IMR-90 (cell line): ENCODE results near the gene TRIO. TPM values are rescaled to one million over a fixed set of nuclear protein-coding genes. Genes with fewer than 3 reads are reported as not detected.

ENCODE experiments used
- ATAC-seq: fragments of 200-7000 bp; cut with Tn5 transposase; 2 replicates; pipeline ENCODE4 v1.9.1; 2020; ENCODE audit warnings: low read depth, mild to moderate bottlenecking, moderate library complexity
- BruUV-seq: library from RNA; stranded (reverse); fragments of 400-500 nt; replicated peaks from 2 replicates; lab custom pipeline; 2021; lab: Mats Ljungman, UMichigan
- CTCF ChIA-PET: fragments of 300-600 bp; formaldehyde crosslinking; extraction: SDS; loops from one replicate; lab custom pipeline; 2021; ENCODE audit warnings: antibody characterized with exemption; lab: Yijun Ruan, JAX
- POLR2A ChIA-PET: fragments of 300-600 bp; sonication (Branson Sonifier 250); formaldehyde crosslinking; loops from one replicate; lab custom pipeline; 2022; ENCODE audit warnings: antibody characterized with exemption; ENCODE audit not compliant: unreplicated experiment; lab: Charles Lee
- DNase-seq: peaks from one replicate; pipeline ENCODE4 v3.0.0; 2013
- H2AFZ ChIP-seq: replicated peaks from 2 replicates; pipeline ENCODE3; 2013; ENCODE audit warnings: low read length, mild to moderate bottlenecking; ENCODE audit not compliant: poor library complexity
- H2AK5ac ChIP-seq: 2 replicates; pipeline ENCODE4 v1.6.1; 2013; ENCODE audit warnings: low read depth, low read length, inconsistent platforms
- H2AK9ac ChIP-seq: replicated peaks from 2 replicates; pipeline ENCODE3; 2013; ENCODE audit warnings: mild to moderate bottlenecking, low read depth, low read length, moderate library complexity; ENCODE audit not compliant: poor library complexity
- H2BK120ac ChIP-seq: 2 replicates; pipeline ENCODE4 v1.6.1; 2013; ENCODE audit warnings: low read depth, low read length, inconsistent platforms
- H2BK15ac ChIP-seq: 3 replicates; pipeline ENCODE4 v1.6.1; 2013; ENCODE audit warnings: low read depth, low read length, inconsistent platforms
- H2BK20ac ChIP-seq: 2 replicates; pipeline ENCODE4 v1.6.1; 2013; ENCODE audit warnings: low read depth, mild to moderate bottlenecking, inconsistent platforms, low read length, moderate library complexity
- H2BK5ac ChIP-seq: 2 replicates; pipeline ENCODE4 v1.6.1; 2013; ENCODE audit warnings: mild to moderate bottlenecking, low read depth, low read length, inconsistent platforms; ENCODE audit not compliant: poor library complexity, severe bottlenecking
- H3K14ac ChIP-seq: replicated peaks from 2 replicates; pipeline ENCODE4 v1.6.1; 2013; ENCODE audit warnings: low read depth, low read length, inconsistent platforms
- H3K18ac ChIP-seq: 2 replicates; pipeline ENCODE4 v1.6.1; 2013; ENCODE audit warnings: low read depth, low read length, control low read depth
- H3K23ac ChIP-seq: 2 replicates; pipeline ENCODE4 v1.6.1; 2013; ENCODE audit warnings: low read depth, low read length, inconsistent platforms
- H3K27ac ChIP-seq: 2 replicates; pipeline ENCODE4 v1.5.1; 2013; ENCODE audit warnings: mild to moderate bottlenecking, control low read depth, low read length; ENCODE audit not compliant: insufficient read depth
- H3K27me3 ChIP-seq: 2 replicates; pipeline ENCODE4 v1.6.1; 2013; ENCODE audit warnings: low read length; ENCODE audit not compliant: control insufficient read depth, insufficient read depth
- H3K36me3 ChIP-seq: 2 replicates; pipeline ENCODE4 v1.6.1; 2013; ENCODE audit warnings: low read length, mixed read lengths; ENCODE audit not compliant: control insufficient read depth, insufficient read depth
- H3K4ac ChIP-seq: 2 replicates; pipeline ENCODE4 v1.6.1; 2013; ENCODE audit warnings: low read depth, low read length, inconsistent platforms
- H3K4me1 ChIP-seq: 2 replicates; pipeline ENCODE4 v1.6.1; 2013; ENCODE audit warnings: low read length, mixed read lengths; ENCODE audit not compliant: control insufficient read depth, insufficient read depth
- H3K4me2 ChIP-seq: 2 replicates; pipeline ENCODE4 v1.6.1; 2013; ENCODE audit warnings: low read depth, mild to moderate bottlenecking, control low read depth, low read length, moderate library complexity
- H3K4me3 ChIP-seq: 2 replicates; pipeline ENCODE4 v1.5.1; 2013; ENCODE audit warnings: low read depth, mild to moderate bottlenecking, control low read depth, low read length, moderate library complexity; ENCODE audit not compliant: insufficient read depth
- H3K56ac ChIP-seq: 2 replicates; pipeline ENCODE4 v1.6.1; 2013; ENCODE audit warnings: low read length, inconsistent platforms; ENCODE audit not compliant: insufficient read depth; ENCODE audit errors: extremely low read depth
- H3K79me1 ChIP-seq, 2 experiments: 2 replicates each; pipeline ENCODE4 v1.6.1; 2013; ENCODE audit warnings: low read length in 2 of 2, inconsistent platforms in 1 of 2, low read depth in 1 of 2
- H3K9ac ChIP-seq: 2 replicates; pipeline ENCODE4 v1.6.1; 2013; ENCODE audit warnings: low read depth, low read length, control low read depth
- H3K9me1 ChIP-seq: 2 replicates; pipeline ENCODE4 v1.6.1; 2013; ENCODE audit warnings: low read length, inconsistent platforms; ENCODE audit not compliant: insufficient read depth
- H3K9me3 ChIP-seq: 2 replicates; pipeline ENCODE4 v1.6.1; 2013; ENCODE audit warnings: low read length; ENCODE audit not compliant: control insufficient read depth, insufficient read depth
- H4K20me1 ChIP-seq: 2 replicates; pipeline ENCODE4 v1.6.1; 2013; ENCODE audit warnings: low read length, inconsistent platforms; ENCODE audit not compliant: insufficient read depth
- H4K5ac ChIP-seq: 2 replicates; pipeline ENCODE4 v1.6.1; 2013; ENCODE audit warnings: mild to moderate bottlenecking, low read depth, low read length, control low read depth
- H4K8ac ChIP-seq, 2 experiments: 2 replicates each; pipeline ENCODE4 v1.6.1; 2013; ENCODE audit warnings: low read depth in 2 of 2, low read length in 2 of 2, control low read depth in 1 of 2, inconsistent platforms in 1 of 2
- H4K91ac ChIP-seq: 2 replicates; pipeline ENCODE4 v1.6.1; 2013; ENCODE audit warnings: low read depth, low read length, inconsistent platforms; ENCODE audit not compliant: insufficient read depth
- CHD1 ChIP-seq: IDR thresholded peaks from 2 replicates; pipeline ENCODE4 v1.6.1; 2012; ENCODE audit warnings: low read depth, low read length, improper control_type of control experiment
- FOS ChIP-seq: fragments of 150-350 bp; IDR thresholded peaks from 2 replicates; pipeline ENCODE4 v1.6.1; 2016; ENCODE audit warnings: low read depth, low read length
- MAFK ChIP-seq: IDR thresholded peaks from 2 replicates; pipeline ENCODE4 v1.6.1; 2012; ENCODE audit warnings: low read depth, low read length, improper control_type of control experiment
- NFE2L2 ChIP-seq: fragments of 150-350 bp; IDR thresholded peaks from 2 replicates; pipeline ENCODE4 v1.6.1; 2016; ENCODE audit warnings: low read depth, mild to moderate bottlenecking, low read length
- POLR2A ChIP-seq: IDR thresholded peaks from 2 replicates; pipeline ENCODE4 v1.6.1; 2012; ENCODE audit warnings: mild to moderate bottlenecking, low read depth, low read length
- RAD21 ChIP-seq: IDR thresholded peaks from 2 replicates; pipeline ENCODE4 v1.6.1; 2012; ENCODE audit warnings: low read length, improper control_type of control experiment
- RCOR1 ChIP-seq: IDR thresholded peaks from 2 replicates; pipeline ENCODE4 v1.6.1; 2012; ENCODE audit warnings: mild to moderate bottlenecking, low read length, improper control_type of control experiment; ENCODE audit not compliant: insufficient replicate concordance
- RFX5 ChIP-seq: IDR thresholded peaks from 2 replicates; pipeline ENCODE4 v1.8.0; 2012; ENCODE audit warnings: low read depth, mild to moderate bottlenecking, low read length, moderate library complexity
- WGBS, 2 experiments: methylation state at CpG; one replicate each; pipeline versions ENCODE4 v1.1.5 to v1.1.7; 2013; ENCODE audit warnings: missing lambda C conversion rate in 2 of 2; ENCODE audit not compliant: insufficient read length in 1 of 2; ENCODE audit errors: extremely low coverage in 2 of 2; 5-methylcytosine and 5-hydroxymethylcytosine counted together
- dilution Hi-C: fragments of 300-500 bp; cut with HindIII; formaldehyde crosslinking; loops from one replicate; pipeline ENCODE4 v1.14.3; 2018; ENCODE audit warnings: low sequenced_read_pairs; ENCODE audit not compliant: unreplicated experiment
- in situ Hi-C: fragments of 300-500 bp; cut with MboI; formaldehyde crosslinking; loops from 3 replicates; pipeline ENCODE4 v1.14.3; 2019; ENCODE audit warnings: low sequenced_read_pairs, inconsistent platforms, mixed read lengths
- intact Hi-C: fragments of 100-400 bp; cut with micrococcal nuclease; formaldehyde crosslinking; loops from 2 replicates; pipeline ENCODE4 v1.10.0; 2022
- polyA plus RNA-seq, 3 experiments: library from polyadenylated mRNA; depleted of rRNA; stranded (reverse); fragments of >200 nt; gene quantifications; 2 replicates each; pipeline ENCODE4 v1.2.3, GENCODE V29; 2012; ENCODE audit warnings: low replicate concordance in 1 of 3
- total RNA-seq: library from RNA; depleted of rRNA; stranded (reverse); fragments of >200 nt; gene quantifications from 2 replicates; pipeline ENCODE4 v1.2.3, GENCODE V29; 2012

Gene TRIO
- total and polyA plus RNA-seq, 2 of the 4 experiments (the other 2 are of a cell fraction), result 206 to 522 TPM

DNA sequence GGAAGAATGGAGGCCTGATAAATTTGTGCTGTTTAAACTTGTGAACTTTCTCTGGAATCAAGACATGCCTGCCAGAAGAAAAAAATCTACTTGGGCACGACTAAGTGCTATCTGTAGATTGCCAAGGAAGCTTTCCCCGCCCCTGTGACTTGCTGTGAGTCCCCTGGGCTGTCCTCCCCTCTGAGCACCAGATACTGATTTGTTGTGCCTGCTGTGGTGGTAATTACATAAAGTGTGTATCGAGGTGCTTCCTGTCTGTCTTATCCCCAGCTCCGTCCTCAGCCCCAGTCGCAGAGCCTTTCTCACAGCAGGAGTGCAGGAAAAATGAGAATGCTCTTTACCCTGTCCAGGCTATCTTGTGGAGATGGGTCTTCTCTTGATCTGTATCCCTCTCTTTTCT is 53.9 kb downstream of the TRIO start:
- Histone ChIP-seq H2BK120ac (peak overlapping the region; percentile 11; the same call in 1 of the 2 replicates), H3K9me3 (no peaks in the 10 kb centered on the region), H3K9me1 (peaks cover 29% of the 10 kb centered on the region), H2AK5ac (peak overlapping the region; percentile 73; the same call in 1 of the 2 replicates), H3K4me1 (peaks cover 35% of the 10 kb centered on the region), H2BK15ac (no peak overlapping the region), H3K9ac (peak overlapping the region; percentile 42), H3K79me1 (peaks cover 0 to 36% of the 10 kb centered on the region in 2 experiments; a peak in 2 of 4 replicates), H3K27ac (peak overlapping the region; percentile 77), H2AFZ (no peak overlapping the region), H4K20me1 (peaks cover 81% of the 10 kb centered on the region), H3K4me3 (no peak overlapping the region), H3K18ac (peak overlapping the region; percentile 83), H3K4me2 (peak overlapping the region; percentile 57), H3K23ac (peak overlapping the region; percentile 5; the same call in 1 of the 2 replicates), H3K4ac (peak overlapping the region; percentile 49), H3K56ac (no peak overlapping the region), H3K36me3 (peaks cover 15% of the 10 kb centered on the region), H2AK9ac (peak overlapping the region; percentile 4), H4K91ac (peak overlapping the region; percentile 43), H4K5ac (peak overlapping the region; percentile 59), H2BK5ac (peak overlapping the region; percentile 87), H2BK20ac (no peak overlapping the region), H3K27me3 (no peaks in the 10 kb centered on the region), H4K8ac (peak overlapping the region; percentile 26 to 62; a peak in 3 of 4 replicates), H3K14ac (peak overlapping the region; percentile 45)
- ATAC-seq, result no peak
- intact Hi-C loops (no loop called here), in situ Hi-C loops (no loop called here), dilution Hi-C loops (no loop called here)
- CTCF ChIA-PET, result no interaction called here
- DNase-seq, result no peak
- no TSS peak for BruUV-seq
- WGBS, 2 experiments, result no CpG with 5 or more reads among the region's 5 CpGs
- TF ChIP-seq MAFK, result no peak
- TF ChIP-seq NFE2L2, result no peak
- no peak for TF ChIP-seq RAD21
- TF ChIP-seq CHD1, result no peak
- no peak for TF ChIP-seq RFX5
- no peak for TF ChIP-seq POLR2A
- TF ChIP-seq FOS, result no peak
- no peak for TF ChIP-seq RCOR1
- POLR2A ChIA-PET, result no interaction called here
